SJCRH30 (cell line): ENCODE measurements around the gene ZBTB8B. TPM values are rescaled to one million over a fixed set of nuclear protein-coding genes. Genes with fewer than 3 reads are reported as not detected.
"Not testable (repeated sequence)": the region's sequence is repeated elsewhere in the genome, so short reads cannot be mapped to it uniquely, and the experiment has no call there.

Experiments used
- DNase-seq, 2 experiments: peaks; one replicate each; pipeline ENCODE4 v3.0.0-alpha.2; 2015 to 2020
- H3K27ac ChIP-seq: fragments of 250-450 bp; sonication (Bioruptor Pico); 2 replicates; pipeline ENCODE4 v1.5.1; 2020; ENCODE audit warnings: mild to moderate bottlenecking, moderate library complexity
- H3K27me3 ChIP-seq: fragments of 250-450 bp; sonication (Bioruptor Pico); 2 replicates; pipeline ENCODE4 v1.5.1; 2020; ENCODE audit warnings: mild to moderate bottlenecking, moderate library complexity
- H3K36me3 ChIP-seq: fragments of 250-450 bp; sonication (Bioruptor Pico); 2 replicates; pipeline ENCODE4 v1.5.1; 2020; ENCODE audit warnings: mild to moderate bottlenecking, moderate library complexity
- H3K4me1 ChIP-seq: fragments of 250-450 bp; sonication (Bioruptor Pico); 2 replicates; pipeline ENCODE4 v1.5.1; 2020; ENCODE audit warnings: mild to moderate bottlenecking, moderate library complexity
- H3K4me3 ChIP-seq: fragments of 250-450 bp; sonication (Bioruptor Pico); 2 replicates; pipeline ENCODE4 v1.5.1; 2020; ENCODE audit warnings: mild to moderate bottlenecking, moderate library complexity
- H3K9me3 ChIP-seq: fragments of 250-450 bp; sonication (Bioruptor Pico); replicated peaks from 2 replicates; pipeline ENCODE4 v1.5.1; 2020; ENCODE audit warnings: mild to moderate bottlenecking, moderate library complexity
- total RNA-seq: library from RNA; depleted of rRNA; stranded (reverse); fragments of >200 nt; shearing (Covaris generic); gene quantifications from 2 replicates; pipeline ENCODE4 v1.2.3, GENCODE V29; 2014

ZBTB8B gene
- total RNA-seq, 1 experiment from 2014 or later = not detected

- Histone ChIP-seq H3K27me3 (no peaks in the 10 kb centered on the region), H3K4me3 (no peak overlapping the region), H3K9me3 (peaks cover 14% of the 10 kb centered on the region), H3K27ac (no peak overlapping the region), H3K4me1 (peaks cover 8% of the 10 kb centered on the region), H3K36me3 (no peaks in the 10 kb centered on the region)
- no peak for DNase-seq
Measured at GRCh38 chr1:32455958-32456357, 8.9 kb upstream of the ZBTB8B start.

GRCh38 chr1:32458798-32459197, 6.1 kb upstream of the ZBTB8B start:
- H3K36me3 ChIP-seq, H3K4me1 ChIP-seq, H3K27ac ChIP-seq, H3K4me3 ChIP-seq, H3K27me3 ChIP-seq, DNase-seq: not testable (repeated sequence)
- H3K9me3 ChIP-seq = peaks cover 14% of the 10 kb centered on the region

- H3K9me3 ChIP-seq = peaks cover 14% of the 10 kb centered on the region
- H3K36me3 ChIP-seq, H3K4me3 ChIP-seq, H3K27me3 ChIP-seq, H3K4me1 ChIP-seq, DNase-seq, H3K27ac ChIP-seq: not testable (repeated sequence)
Measured at GRCh38 chr1:32462977-32463376, 1.9 kb upstream of the ZBTB8B start.

GRCh38 chr1:32464191-32464715, 619 bp upstream of the ZBTB8B start:
- no peaks in the 10 kb centered on the region for H3K36me3 ChIP-seq
- H3K4me3 ChIP-seq = no peak overlapping the region
- peaks cover 2% of the 10 kb centered on the region for H3K9me3 ChIP-seq
- DNase-seq = no peak
- H3K27me3 ChIP-seq = no peaks in the 10 kb centered on the region
- no peaks in the 10 kb centered on the region for H3K4me1 ChIP-seq
- H3K27ac ChIP-seq = no peak overlapping the region

- Histone ChIP-seq H3K36me3 (no peaks in the 10 kb centered on the region), H3K4me3 (no peak overlapping the region), H3K27ac (no peak overlapping the region), H3K27me3 (no peaks in the 10 kb centered on the region), H3K4me1 (no peaks in the 10 kb centered on the region), H3K9me3 (no peaks in the 10 kb centered on the region)
- no peak for DNase-seq
Measured at GRCh38 chr1:32465578-32465933, 684 bp downstream of the ZBTB8B start.

GRCh38 chr1:32466761-32467160, 1.9 kb downstream of the ZBTB8B start:
- Histone ChIP-seq H3K9me3 (no peaks in the 10 kb centered on the region), H3K4me3 (no peak overlapping the region), H3K27me3 (no peaks in the 10 kb centered on the region), H3K36me3 (no peaks in the 10 kb centered on the region), H3K4me1 (no peaks in the 10 kb centered on the region), H3K27ac (no peak overlapping the region)
- no peak for DNase-seq

- H3K4me1 ChIP-seq = no peaks in the 10 kb centered on the region
- no peak overlapping the region for H3K27ac ChIP-seq
- H3K4me3 ChIP-seq = no peak overlapping the region
- no peaks in the 10 kb centered on the region for H3K9me3 ChIP-seq
- no peak for DNase-seq
- no peaks in the 10 kb centered on the region for H3K27me3 ChIP-seq
- H3K36me3 ChIP-seq = no peaks in the 10 kb centered on the region
Measured at GRCh38 chr1:32468791-32469190, 3.9 kb downstream of the ZBTB8B start.

- no peak overlapping the region for H3K27ac ChIP-seq
- no peaks in the 10 kb centered on the region for H3K4me1 ChIP-seq
- no peaks in the 10 kb centered on the region for H3K36me3 ChIP-seq
- no peaks in the 10 kb centered on the region for H3K27me3 ChIP-seq
- H3K4me3 ChIP-seq = no peak overlapping the region
- DNase-seq = no peak
- no peaks in the 10 kb centered on the region for H3K9me3 ChIP-seq
Measured at GRCh38 chr1:32470431-32470830, 5.6 kb downstream of the ZBTB8B start.

- no peaks in the 10 kb centered on the region for H3K36me3 ChIP-seq
- no peaks in the 10 kb centered on the region for H3K27me3 ChIP-seq
- no peak overlapping the region for H3K27ac ChIP-seq
- H3K4me3 ChIP-seq = no peak overlapping the region
- no peaks in the 10 kb centered on the region for H3K4me1 ChIP-seq
- H3K9me3 ChIP-seq = no peaks in the 10 kb centered on the region
- DNase-seq = no peak
Measured at GRCh38 chr1:32470991-32471694, 6.3 kb downstream of the ZBTB8B start.

- no peaks in the 10 kb centered on the region for H3K9me3 ChIP-seq
- no peak overlapping the region for H3K4me3 ChIP-seq
- no peaks in the 10 kb centered on the region for H3K27me3 ChIP-seq
- no peaks in the 10 kb centered on the region for H3K36me3 ChIP-seq
- no peak overlapping the region for H3K27ac ChIP-seq
- no peaks in the 10 kb centered on the region for H3K4me1 ChIP-seq
- DNase-seq = no peak
Measured at GRCh38 chr1:32471695-32472362, 7.0 kb downstream of the ZBTB8B start.

GRCh38 chr1:32472966-32473365, 8.1 kb downstream of the ZBTB8B start:
- H3K27me3 ChIP-seq, H3K9me3 ChIP-seq, H3K27ac ChIP-seq, H3K4me3 ChIP-seq, H3K4me1 ChIP-seq, DNase-seq, H3K36me3 ChIP-seq: not testable (repeated sequence)

- no peaks in the 10 kb centered on the region for H3K4me1 ChIP-seq
- no peaks in the 10 kb centered on the region for H3K27me3 ChIP-seq
- no peak for DNase-seq
- no peak overlapping the region for H3K4me3 ChIP-seq
- no peaks in the 10 kb centered on the region for H3K9me3 ChIP-seq
- no peaks in the 10 kb centered on the region for H3K36me3 ChIP-seq
- no peak overlapping the region for H3K27ac ChIP-seq
Measured at GRCh38 chr1:32474954-32475353, 10.1 kb downstream of the ZBTB8B start.

- no peaks in the 10 kb centered on the region for H3K9me3 ChIP-seq
- H3K27me3 ChIP-seq = no peaks in the 10 kb centered on the region; the same call in 1 of the 2 replicates
- H3K36me3 ChIP-seq = no peaks in the 10 kb centered on the region
- no peak for DNase-seq
- no peaks in the 10 kb centered on the region for H3K4me1 ChIP-seq
- no peak overlapping the region for H3K4me3 ChIP-seq
- no peak overlapping the region for H3K27ac ChIP-seq
Measured at GRCh38 chr1:32480003-32480402, 15.1 kb downstream of the ZBTB8B start.

GRCh38 chr1:32480761-32481160, 15.9 kb downstream of the ZBTB8B start:
- Histone ChIP-seq H3K9me3 (no peaks in the 10 kb centered on the region), H3K36me3 (no peaks in the 10 kb centered on the region), H3K27me3 (peaks cover 5% of the 10 kb centered on the region; the same call in 1 of the 2 replicates), H3K27ac (no peak overlapping the region), H3K4me1 (no peaks in the 10 kb centered on the region), H3K4me3 (no peak overlapping the region)
- no peak for DNase-seq

- not testable (repeated sequence) for H3K4me1 ChIP-seq, H3K27me3 ChIP-seq, H3K9me3 ChIP-seq, H3K36me3 ChIP-seq, H3K4me3 ChIP-seq, DNase-seq, H3K27ac ChIP-seq
Measured at GRCh38 chr1:32481788-32482187, 16.9 kb downstream of the ZBTB8B start.
